Vagina (tissue), 2 donors: ENCODE results near the gene ATXN1. TPM values are rescaled to one million over a fixed set of nuclear protein-coding genes. Genes with fewer than 3 reads are reported as not detected.

Source experiments
- DNase-seq, 2 donors: peaks; one replicate each; pipeline ENCODE4 v3.0.0-alpha.2; 2017; ENCODE audit errors: extremely low spot score in 2 of 2
- H3K27ac ChIP-seq: fragments of 200-600 bp; sonication (generic); one replicate; pipeline ENCODE4 v1.5.1; 2019
- H3K27me3 ChIP-seq: fragments of 200-600 bp; sonication (generic); one replicate; pipeline ENCODE4 v1.5.1; 2019
- H3K36me3 ChIP-seq, 2 donors: fragments of 200-600 bp; sonication (generic); one replicate each; pipeline ENCODE4 v1.5.1; 2017 to 2019
- H3K4me1 ChIP-seq: fragments of 200-600 bp; sonication (generic); one replicate; pipeline ENCODE4 v1.5.1; 2019
- H3K4me3 ChIP-seq, 2 donors: fragments of 200-600 bp; sonication (generic); 1 replicate in 1 of 2; 2 replicates in 1 of 2; pipeline ENCODE4 v1.5.1; 2016 to 2019
- H3K9me3 ChIP-seq: fragments of 200-600 bp; sonication (generic); one replicate; pipeline ENCODE4 v1.5.1; 2019
- POLR2A ChIP-seq, 2 donors: fragments of 450-650 bp; IDR thresholded peaks; one replicate each; pipeline ENCODE4 v1.6.1; 2017; ENCODE audit warnings: antibody characterized with exemption in 2 of 2, mild to moderate bottlenecking in 2 of 2, moderate library complexity in 2 of 2
- POLR2AphosphoS5 ChIP-seq, 2 donors: sonication (generic); formaldehyde crosslinking; IDR thresholded peaks; one replicate each; pipeline ENCODE4 v1.9.0; 2017; ENCODE audit warnings: antibody characterized with exemption in 2 of 2, mild to moderate bottlenecking in 2 of 2, low read depth in 1 of 2; ENCODE audit not compliant: insufficient read depth in 1 of 2
- intact Hi-C: fragments of 100-400 bp; cut with DNase I; formaldehyde crosslinking; loops from one replicate; pipeline ENCODE4 v1.15.1; 2023
- total RNA-seq: library from RNA; depleted of rRNA; stranded (reverse); fragments of >200 nt; gene quantifications from one replicate; pipeline ENCODE4 v1.2.3, GENCODE V29; 2016
- TF ChIP-seq, protein P1 (sequence below), 3 experiments: fragments of 450-650 bp in 2 of 3; fragments of 200-600 bp in 1 of 3; sonication (generic) in 1 of 3; IDR thresholded peaks; one replicate each; pipeline ENCODE4 v1.5.1; 2017 to 2019; ENCODE audit warnings: antibody characterized with exemption in 3 of 3, mild to moderate bottlenecking in 2 of 3, moderate library complexity in 2 of 3

The ATXN1 gene
- total RNA-seq, 1 donor from 2014 or later: 43.2 TPM

DNA sequence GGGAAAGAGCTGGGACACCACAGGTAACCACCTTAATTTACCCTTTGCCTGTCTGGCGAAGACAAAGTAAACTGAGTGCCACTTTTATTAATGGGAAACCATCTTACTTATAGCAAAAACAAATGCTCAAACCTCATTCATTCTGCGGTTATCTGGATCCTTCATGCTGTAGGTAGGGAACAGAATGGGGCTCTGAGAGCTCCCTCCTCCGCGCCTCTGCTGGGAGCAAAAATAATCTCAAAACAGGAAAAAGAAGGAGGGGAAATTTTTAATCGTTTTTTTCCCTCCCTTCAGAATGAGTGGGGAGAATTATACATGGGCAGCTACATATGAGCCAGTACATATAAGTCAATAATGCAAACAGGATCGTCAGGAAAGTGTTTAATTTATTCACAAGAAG, 345.6 kb downstream of the ATXN1 start:
- DNase-seq: no peak
- Histone ChIP-seq H3K9me3 (no peaks in the 10 kb centered on the region), H3K4me3 (no peak overlapping the region), H3K27ac (no peak overlapping the region), H3K27me3 (no peaks in the 10 kb centered on the region), H3K36me3 (no peaks in the 10 kb centered on the region), H3K4me1 (peaks cover 5% of the 10 kb centered on the region)
- TF ChIP-seq, protein P1, sequence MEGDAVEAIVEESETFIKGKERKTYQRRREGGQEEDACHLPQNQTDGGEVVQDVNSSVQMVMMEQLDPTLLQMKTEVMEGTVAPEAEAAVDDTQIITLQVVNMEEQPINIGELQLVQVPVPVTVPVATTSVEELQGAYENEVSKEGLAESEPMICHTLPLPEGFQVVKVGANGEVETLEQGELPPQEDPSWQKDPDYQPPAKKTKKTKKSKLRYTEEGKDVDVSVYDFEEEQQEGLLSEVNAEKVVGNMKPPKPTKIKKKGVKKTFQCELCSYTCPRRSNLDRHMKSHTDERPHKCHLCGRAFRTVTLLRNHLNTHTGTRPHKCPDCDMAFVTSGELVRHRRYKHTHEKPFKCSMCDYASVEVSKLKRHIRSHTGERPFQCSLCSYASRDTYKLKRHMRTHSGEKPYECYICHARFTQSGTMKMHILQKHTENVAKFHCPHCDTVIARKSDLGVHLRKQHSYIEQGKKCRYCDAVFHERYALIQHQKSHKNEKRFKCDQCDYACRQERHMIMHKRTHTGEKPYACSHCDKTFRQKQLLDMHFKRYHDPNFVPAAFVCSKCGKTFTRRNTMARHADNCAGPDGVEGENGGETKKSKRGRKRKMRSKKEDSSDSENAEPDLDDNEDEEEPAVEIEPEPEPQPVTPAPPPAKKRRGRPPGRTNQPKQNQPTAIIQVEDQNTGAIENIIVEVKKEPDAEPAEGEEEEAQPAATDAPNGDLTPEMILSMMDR (IDR thresholded peaks at IDR 0.05): no peak
- TF ChIP-seq POLR2AphosphoS5 (IDR thresholded peaks at IDR 0.05; ENCODE audit: insufficient read depth in 1 of 2, low read depth in 1 of 2) (no peak), POLR2A (IDR thresholded peaks at IDR 0.05) (no peak)
- intact Hi-C loops: no loop called here

DNA sequence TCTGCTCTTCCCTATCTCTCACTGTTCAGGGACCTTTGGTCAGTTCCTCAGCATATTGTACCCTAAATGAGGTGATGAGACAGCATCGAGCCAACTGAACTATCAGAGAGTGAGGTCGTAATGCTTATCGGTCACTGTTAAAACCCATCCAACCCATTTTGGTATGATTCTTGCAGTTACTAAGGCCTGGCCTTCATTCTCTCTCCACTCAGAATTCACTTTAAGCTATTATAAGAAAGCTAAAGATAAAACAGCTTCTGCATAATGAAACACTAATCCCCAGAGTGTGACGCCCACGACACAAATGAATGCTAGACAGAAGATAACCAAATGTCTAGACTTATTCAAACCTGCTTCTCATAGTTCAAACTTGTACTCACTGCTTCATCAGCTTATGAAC, 347.1 kb downstream of the ATXN1 start:
- no peak for TF ChIP-seq POLR2AphosphoS5 (IDR thresholded peaks at IDR 0.05; ENCODE audit: insufficient read depth in 1 of 2, low read depth in 1 of 2)
- no peak for TF ChIP-seq POLR2A (IDR thresholded peaks at IDR 0.05)
- TF ChIP-seq, protein P1 (IDR thresholded peaks at IDR 0.05): no peak
- Histone ChIP-seq H3K4me3 (no peak overlapping the region), H3K27me3 (no peaks in the 10 kb centered on the region), H3K27ac (no peak overlapping the region), H3K9me3 (no peaks in the 10 kb centered on the region), H3K4me1 (peaks cover 4% of the 10 kb centered on the region), H3K36me3 (no peaks in the 10 kb centered on the region)
- intact Hi-C loops: no loop called here
- DNase-seq: no peak

DNA sequence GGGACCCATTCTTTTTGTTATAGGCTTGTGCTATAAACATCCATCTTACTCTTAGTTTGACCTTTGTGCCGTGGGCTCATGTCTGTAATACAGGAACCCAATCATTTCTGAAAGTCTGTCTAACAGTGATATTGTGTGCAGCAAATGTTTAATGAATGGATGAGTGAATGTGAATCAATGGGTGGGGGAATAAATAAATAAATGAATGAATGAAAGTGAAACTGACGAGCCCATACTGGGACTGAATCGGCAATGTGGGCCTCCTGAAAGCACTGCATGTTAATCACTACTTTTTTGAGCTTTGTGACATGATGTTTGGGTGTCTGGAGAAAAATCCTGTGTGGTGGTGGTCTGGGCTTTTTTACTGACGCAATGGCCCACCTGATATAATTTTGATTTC, 347.9 kb downstream of the ATXN1 start:
- no peak overlapping the region for H3K27ac ChIP-seq
- no peaks in the 10 kb centered on the region for H3K9me3 ChIP-seq
- intact Hi-C loops: no loop called here
- DNase-seq: no peak
- H3K4me3 ChIP-seq: no peak overlapping the region
- peaks cover 4% of the 10 kb centered on the region for H3K4me1 ChIP-seq
- TF ChIP-seq POLR2A (IDR thresholded peaks at IDR 0.05) (no peak), POLR2AphosphoS5 (IDR thresholded peaks at IDR 0.05; ENCODE audit: insufficient read depth in 1 of 2, low read depth in 1 of 2) (no peak)
- TF ChIP-seq, protein P1 (IDR thresholded peaks at IDR 0.05): no peak
- no peaks in the 10 kb centered on the region for H3K36me3 ChIP-seq
- H3K27me3 ChIP-seq: no peaks in the 10 kb centered on the region

DNA sequence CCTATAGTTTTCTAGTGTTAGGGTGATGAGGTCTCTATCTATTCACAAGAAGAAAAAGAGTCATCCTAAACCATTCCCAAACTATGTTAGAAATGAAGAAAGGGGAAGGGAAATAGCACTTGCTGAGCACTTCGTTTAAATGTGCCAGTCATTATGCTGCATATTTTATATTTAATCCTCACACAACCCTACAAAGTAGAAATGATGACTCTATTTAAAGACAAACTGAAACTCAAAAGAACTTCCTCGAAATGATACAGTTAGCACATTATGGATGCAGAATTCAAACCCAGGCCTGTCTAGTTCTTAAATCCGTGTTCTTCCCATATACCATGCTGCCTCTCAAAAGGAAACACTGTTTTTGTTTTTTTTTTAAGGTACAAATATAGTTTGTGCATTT, 348.3 kb downstream of the ATXN1 start:
- no peak overlapping the region for H3K27ac ChIP-seq
- H3K4me3 ChIP-seq: no peak overlapping the region
- intact Hi-C loops: no loop called here
- H3K36me3 ChIP-seq: no peaks in the 10 kb centered on the region
- H3K4me1 ChIP-seq: peaks cover 4% of the 10 kb centered on the region
- TF ChIP-seq POLR2A (IDR thresholded peaks at IDR 0.05) (no peak), POLR2AphosphoS5 (IDR thresholded peaks at IDR 0.05; ENCODE audit: insufficient read depth in 1 of 2, low read depth in 1 of 2) (no peak)
- DNase-seq: no peak
- no peaks in the 10 kb centered on the region for H3K9me3 ChIP-seq
- no peaks in the 10 kb centered on the region for H3K27me3 ChIP-seq

DNA sequence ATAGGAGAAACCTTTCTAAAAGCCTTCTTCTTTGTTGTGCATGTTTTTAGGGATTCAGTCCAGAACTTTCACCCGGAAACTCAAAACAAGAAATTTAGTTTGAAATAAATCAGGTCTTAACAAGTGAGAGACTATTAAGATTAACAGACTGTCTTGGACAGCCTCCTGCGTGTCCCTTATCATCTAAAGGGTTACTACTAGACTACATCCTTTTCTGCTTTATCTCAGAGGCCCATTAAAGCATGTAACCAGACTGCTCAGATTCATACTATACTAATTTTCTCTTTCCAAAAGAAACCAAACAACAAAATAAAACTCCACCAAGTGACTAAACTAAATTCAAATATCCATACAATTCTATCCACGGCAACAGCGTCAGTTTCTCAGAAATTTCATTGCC, 349.1 kb downstream of the ATXN1 start:
- intact Hi-C loops: no loop called here
- Histone ChIP-seq H3K4me3 (no peak overlapping the region), H3K27me3 (no peaks in the 10 kb centered on the region), H3K27ac (no peak overlapping the region), H3K36me3 (no peaks in the 10 kb centered on the region), H3K9me3 (no peaks in the 10 kb centered on the region), H3K4me1 (peaks cover 4% of the 10 kb centered on the region)
- TF ChIP-seq, protein P1 (IDR thresholded peaks at IDR 0.05): no peak
- no peak for TF ChIP-seq POLR2AphosphoS5 (IDR thresholded peaks at IDR 0.05; ENCODE audit: insufficient read depth in 1 of 2, low read depth in 1 of 2)
- TF ChIP-seq POLR2A (IDR thresholded peaks at IDR 0.05): no peak
- no peak for DNase-seq
